HFF-Myc (cell line): ENCODE results near the gene CCDC60.

Experiments used
- DNase-seq: peaks from one replicate; pipeline ENCODE4 v3.0.0-alpha.2; 2011; ENCODE audit warnings: low read depth; ENCODE audit errors: extremely low read depth
- H3K4me3 ChIP-seq: replicated peaks from 2 replicates; pipeline ENCODE4 v1.5.1; 2011; ENCODE audit warnings: low read depth, mild to moderate bottlenecking, control low read depth, low read length
- CTCF ChIP-seq: IDR thresholded peaks from 2 replicates; pipeline ENCODE4 v1.5.1; 2012; ENCODE audit warnings: mild to moderate bottlenecking, low read depth, low read length, control low read depth; ENCODE audit errors: missing control alignments

The CCDC60 gene

GRCh38 chr12:119578112-119578511 is 243.6 kb downstream of the CCDC60 start:
- TF ChIP-seq CTCF = no peak
- DNase-seq = no peak
- no peak overlapping the region for H3K4me3 ChIP-seq

DNA sequence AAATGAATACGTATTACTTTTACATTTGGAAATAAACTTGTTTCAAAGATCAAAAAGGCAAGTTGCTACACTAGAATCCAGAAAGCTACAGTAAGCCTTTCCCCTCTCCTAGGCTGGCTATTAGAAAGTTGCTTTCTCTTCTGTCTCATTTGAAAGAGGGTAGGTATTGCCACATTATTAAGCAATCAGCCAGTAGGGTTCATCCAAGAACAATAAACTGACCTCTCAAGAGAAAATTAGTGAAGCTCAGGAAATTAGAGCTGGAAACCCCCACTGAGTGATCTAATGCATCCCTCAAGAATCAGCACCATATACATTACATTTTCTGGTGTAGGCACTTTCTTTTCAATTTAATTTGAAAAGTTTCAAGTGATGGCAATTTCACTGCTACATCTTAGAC is 254.6 kb downstream of the CCDC60 start:
- TF ChIP-seq CTCF = no peak
- no peak for DNase-seq
- H3K4me3 ChIP-seq = no peak overlapping the region

- DNase-seq = no peak
- no peak for TF ChIP-seq CTCF
- H3K4me3 ChIP-seq = no peak overlapping the region
Measured at GRCh38 chr12:119589634-119590033, 255.1 kb downstream of the CCDC60 start.
